GM18907 (cell line): ENCODE results near the gene YY1.
A peak's percentile ranks its signal among the peaks of the same experiment; 100 is the strongest.

Source experiments
- ATAC-seq: cut with Tn5 transposase; IDR thresholded peaks from one replicate; pipeline ENCODE4 v1.9.1; 2021; ENCODE audit warnings: mild to moderate bottlenecking, moderate library complexity; ENCODE audit not compliant: unreplicated experiment

Gene YY1

DNA sequence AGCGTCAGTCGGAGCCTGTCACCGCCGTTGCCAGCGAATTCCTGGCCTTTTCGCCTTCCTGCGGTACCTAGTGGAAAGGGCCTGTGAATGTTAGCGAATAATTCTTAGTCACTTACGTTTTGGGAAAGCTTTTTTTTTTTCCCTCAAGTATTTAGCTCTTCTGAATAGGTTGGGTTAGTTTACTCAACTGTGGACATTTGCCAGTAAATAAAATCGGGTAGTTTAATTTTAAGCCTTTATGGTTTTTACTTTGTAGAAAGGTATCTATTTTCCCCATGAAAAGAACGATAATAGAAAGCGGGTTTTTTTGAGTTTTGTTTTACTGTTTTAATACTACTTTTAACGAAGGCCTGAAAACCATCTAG, 1.7 kb downstream of the YY1 start:
- no peak for ATAC-seq

DNA sequence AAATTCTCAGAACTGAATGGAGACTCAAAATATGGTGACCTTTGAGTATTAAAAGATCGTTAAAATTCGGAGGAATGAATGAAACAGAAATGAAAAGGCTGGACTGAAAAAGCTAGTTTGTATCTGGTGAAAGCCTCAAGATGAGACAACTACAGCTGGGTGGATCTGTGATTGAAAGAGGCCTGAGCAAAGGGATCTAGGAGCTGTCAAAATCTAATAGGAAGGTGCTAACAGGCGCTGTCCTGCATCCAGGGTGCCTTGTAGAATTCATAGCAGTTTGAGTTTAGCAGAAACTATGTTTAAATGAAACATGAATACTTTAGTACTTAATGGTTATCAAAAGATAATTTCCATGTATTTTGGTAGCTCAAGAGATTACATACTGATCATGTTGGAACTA, 2.3 kb downstream of the YY1 start:
- ATAC-seq: no peak

DNA sequence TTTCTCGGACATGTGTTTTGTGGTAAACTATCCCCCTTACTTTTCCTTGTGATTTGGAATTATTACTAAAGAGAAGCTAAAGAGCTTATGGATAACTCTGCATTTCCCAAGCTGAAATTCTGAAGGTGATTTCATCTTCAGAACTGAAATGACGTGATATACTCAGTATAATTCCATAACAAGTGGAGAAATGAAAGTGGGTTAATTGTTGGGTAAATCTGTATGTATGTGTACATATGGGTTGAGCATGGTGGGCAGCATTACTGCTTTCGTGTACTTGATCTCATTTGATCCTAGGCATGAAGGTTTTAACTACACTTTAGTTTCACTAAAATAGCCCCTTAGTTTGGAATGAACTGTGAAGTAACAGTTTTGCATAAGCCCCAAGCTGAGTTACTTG, 4.1 kb downstream of the YY1 start:
- ATAC-seq: no peak

DNA sequence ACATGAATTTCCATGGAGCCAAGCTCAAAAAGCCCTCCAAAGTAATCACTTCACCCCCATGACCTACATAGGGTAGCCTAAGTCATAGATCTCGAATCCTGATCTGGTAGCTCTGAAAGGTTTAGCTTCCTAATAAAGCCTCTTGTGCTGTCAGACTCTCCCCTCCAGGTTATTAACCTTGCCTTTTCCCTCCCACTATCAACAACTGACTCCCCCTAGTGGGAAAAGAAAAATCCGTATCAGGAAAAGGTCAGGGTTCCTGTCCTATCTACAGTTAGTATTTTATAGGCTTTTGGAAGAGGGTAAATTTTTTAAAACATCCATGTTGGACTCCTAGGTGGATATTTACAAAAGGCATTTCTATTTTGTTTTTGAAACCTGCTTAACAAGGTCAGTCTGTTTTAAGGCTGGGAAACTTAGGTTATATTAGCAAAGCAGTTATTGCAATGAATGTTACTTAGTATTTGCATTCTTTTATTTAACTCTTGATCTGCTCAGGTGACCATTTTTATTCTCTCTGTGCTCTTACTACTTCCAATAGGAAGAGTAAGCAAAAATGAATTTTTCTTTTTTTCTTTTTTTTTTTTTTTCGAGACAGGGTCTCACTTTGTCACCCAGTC, 8.0 kb downstream of the YY1 start:
- ATAC-seq: no peak

DNA sequence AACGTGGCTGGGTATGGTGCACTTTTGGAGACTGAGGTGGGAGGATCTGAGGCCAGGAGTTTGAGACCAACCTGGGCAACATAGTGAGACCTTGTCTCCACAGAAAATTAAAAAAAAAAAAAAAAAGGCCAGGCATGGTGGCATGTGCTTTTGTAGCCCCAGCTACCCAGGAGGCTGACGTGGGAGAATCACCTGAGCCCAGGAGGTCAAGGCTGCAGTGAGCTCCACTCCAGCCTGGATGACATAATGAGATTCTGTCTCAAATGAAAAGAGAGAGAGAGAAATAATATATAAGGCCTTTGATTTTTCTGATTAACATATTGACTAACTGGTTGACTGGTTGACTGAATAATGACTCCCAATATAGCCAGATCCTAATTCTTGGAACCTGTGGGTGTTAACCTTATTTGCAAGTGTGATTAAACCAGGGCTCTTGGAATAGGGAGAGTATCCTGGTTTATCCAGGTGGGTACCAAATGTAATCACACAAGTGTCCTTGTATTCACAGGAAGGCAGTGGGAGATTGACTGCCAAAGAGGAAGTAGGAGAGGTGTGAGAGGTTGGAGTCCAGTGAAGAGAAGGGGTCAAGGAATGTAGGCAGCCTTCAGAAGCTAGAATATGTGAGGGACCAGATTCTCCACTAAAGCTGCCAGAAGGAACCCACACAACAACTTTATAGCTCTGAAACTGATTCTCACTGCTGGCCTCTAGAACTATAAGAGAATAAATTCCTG, 12.0 kb downstream of the YY1 start:
- ATAC-seq: no peak

DNA sequence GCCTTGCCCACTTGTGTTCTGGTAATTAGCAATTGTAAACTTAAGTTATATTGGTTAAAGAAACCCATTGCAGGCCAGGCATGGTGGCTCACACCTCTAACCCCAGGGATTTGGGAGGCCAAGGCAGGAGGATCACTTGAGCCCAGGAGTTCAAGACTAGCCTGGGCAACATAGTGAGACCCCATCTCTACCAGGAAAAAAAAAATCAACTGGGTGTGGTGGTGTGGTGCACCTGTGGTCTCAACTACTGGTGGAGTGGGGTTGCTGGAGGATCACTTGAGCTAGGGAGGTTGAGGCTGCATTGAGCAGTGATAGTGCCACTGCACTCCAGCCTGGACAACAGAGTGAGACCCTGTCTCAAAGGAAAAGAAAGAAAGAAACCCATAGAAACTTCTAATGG, 13.7 kb downstream of the YY1 start:
- no peak for ATAC-seq

DNA sequence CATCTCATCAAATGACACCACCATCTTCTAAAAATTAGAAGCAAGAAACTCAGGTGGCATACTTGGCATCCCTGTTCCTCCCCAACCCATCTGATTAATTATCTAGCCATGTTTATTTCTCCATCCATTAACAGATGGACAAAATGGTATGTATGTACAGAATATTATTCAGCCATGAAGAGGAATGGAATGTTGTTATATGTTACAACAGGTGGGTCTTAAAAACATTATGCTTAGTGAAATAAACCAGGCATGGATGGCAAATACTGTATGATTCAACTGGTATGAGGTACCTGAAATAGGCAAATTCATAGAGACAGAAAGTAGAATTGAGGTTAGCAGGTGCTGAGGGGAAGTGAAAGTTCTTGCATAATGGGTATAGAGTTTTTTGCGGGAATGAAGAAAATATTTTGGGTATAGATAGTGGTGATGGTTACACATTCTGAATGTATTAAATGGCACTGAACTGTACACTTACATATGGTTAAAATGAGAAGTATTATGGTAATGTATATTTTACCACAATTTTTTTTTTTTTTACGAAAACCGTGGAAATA, 17.5 kb downstream of the YY1 start:
- ATAC-seq: peak; percentile 66

DNA sequence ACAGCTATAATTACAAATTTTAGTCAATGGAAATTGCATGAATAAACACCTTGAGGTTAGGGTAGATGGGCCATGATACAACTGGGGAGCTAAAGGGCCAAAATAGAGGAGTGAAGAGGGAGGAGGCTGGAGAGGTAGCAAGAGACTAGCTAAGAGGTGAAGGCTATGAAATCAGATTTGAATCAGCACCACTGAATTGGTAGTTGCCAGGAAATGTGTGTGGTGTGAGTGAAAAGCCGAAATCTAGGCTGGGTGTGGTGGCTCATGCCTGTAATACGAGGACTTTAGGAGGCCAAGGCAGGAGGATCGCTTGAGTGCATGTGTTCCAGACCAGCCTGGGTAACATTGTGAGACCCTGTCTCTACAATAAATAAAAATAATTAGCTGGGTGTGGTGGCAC, 22.7 kb downstream of the YY1 start:
- ATAC-seq: no peak

DNA sequence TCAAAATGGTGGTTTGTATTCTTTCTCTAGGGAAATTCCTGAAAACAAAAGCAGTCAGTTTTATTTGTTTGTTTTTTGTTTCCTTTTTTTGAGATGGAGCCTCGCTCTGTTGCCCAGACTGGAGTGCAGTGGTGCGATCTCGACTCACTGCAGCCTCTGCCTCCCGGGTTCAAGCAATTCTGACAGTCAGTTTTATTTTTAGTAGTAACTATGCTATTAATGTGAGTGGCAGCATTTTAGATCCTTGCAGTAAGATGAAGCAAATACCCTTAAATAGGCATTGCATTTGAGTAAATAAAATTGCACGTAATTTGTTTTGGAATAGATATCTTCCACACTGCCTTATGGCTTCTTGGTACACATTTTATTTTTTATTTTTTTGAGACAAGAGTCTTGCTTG, 23.6 kb downstream of the YY1 start:
- ATAC-seq: no peak

DNA sequence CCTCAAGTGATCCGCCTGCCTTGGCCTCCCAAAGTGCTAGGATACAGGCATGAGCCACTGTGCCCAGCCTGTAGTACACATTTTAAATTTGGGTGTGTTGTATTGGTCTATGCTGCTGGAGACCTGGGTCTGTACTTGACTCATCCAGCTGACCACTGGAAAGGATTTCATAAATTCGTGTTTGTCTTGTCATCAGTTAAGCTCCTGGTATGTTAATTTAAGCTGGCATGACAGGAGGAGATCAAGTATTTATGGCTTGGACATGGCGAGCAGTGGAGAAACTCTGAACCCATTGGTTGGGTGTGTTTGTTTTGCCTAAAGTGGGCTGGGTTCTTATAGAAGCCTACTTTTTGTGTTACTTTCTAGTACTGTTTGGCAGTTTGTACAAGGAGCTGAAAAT, 24.2 kb downstream of the YY1 start:
- no peak for ATAC-seq

DNA sequence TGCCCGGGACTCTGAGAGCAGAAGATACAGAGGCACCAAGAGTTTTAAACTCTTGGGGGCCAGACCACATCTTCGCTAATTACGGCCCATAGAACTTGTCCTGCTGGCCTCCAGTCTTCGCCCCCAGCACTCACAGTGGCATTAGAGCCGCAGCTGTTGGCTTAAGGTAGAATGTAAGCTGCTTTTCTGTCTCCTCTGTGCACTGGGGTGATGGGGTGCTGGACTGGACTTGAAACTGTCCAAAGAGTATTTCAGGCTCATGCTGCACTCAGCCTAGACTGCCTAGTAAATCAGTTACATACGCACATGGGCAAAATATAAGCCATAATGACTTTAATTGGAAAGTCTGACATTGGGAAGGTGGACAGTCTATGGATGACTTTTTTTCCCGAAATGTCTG, 29.0 kb downstream of the YY1 start:
- ATAC-seq: no peak

DNA sequence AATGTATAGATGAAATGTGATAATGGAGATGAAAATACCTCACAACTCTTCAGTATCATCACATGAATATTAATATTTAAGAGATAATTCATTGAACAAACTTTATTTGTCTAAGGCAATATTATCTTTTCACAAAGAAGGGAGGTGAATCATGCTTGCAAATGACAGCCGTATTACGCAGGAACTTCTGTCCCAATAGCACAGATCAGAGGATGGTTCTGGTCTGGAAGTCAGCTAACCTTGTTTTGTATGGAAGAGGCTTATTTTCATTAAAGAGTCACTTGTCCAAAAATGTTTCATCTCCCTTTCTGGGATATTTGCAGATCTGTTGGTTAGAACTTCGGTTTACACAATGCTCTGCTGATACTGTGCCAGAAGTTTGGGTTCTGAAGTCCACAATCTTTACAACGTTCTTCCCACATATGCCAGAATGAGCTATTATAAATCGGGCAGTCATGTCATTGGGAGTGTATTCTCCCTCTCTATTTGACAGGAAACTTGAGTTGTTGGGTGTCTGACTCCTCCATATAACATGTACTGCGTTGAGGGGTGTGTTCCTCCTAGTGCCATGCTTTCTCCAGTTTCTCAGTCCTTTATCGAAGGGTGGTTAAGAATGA, 29.8 kb downstream of the YY1 start:
- no peak for ATAC-seq

DNA sequence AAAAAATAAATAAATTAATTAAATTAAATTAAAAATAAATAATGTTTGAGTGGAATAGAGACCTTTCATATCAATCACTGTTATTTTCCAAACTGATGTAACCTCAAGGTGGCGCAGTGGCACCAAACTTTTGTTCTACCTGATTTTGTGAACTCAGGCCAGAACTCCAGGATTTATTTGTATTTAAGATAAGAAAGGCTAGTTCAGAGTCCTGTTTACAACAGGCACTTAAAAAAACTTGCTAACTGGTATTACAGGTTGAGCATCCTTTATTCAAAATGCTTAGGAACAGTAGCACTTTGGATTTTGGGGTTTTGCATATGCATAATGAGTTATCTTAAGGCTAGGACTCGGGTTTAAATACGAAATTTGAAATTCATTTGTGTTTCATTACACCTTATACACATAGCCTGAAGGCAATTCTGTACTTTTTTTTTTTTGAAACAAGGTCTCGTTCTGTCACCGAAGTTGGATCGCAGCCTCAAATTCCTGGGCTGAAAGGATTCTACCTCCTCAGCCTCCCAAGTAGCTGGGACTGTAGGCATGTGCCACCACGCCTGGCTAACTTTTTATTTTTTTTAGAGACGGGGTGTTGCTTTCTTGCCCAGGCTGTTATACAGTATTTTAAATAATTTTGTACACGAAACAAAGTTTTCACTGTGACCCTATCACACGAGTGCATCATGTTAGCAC, 32.4 kb downstream of the YY1 start:
- ATAC-seq: no peak

DNA sequence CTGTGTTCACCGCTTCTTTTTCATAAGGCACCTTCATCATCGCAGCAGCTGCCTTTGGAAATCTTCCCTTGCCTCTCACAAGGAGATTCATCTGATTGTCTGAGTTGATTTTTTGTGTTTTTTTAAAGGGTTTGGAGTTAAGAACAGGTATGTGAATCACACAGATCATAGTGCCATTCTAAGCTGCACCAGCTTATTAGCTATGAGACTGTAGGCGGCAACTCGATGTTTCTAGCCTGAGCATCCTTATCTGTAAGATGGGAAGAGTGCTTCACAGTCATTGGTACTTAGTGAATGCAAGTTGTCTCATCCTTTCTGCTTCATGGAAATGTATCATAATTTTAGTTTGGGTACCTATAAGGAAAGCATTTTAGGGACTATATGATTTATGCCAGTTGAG, 35.3 kb downstream of the YY1 start:
- ATAC-seq: no peak

DNA sequence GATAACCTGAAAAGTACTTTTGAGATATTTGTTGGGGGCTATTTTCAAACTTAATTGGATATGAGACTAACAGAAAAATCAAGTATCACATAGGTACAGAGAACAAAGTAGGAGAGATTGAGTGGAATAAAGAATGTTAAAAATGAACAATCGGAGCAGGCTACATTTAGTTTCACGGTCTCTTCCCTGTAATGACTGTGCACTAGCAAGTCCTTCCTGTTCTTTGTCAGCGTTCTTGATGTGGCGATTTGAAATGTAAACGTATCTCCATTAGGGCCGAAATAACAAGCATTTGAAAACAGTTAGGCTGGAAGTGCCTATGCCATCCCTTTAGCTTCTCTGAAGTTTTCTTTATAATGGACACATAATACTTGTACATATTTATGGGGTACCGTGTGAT, 36.3 kb downstream of the YY1 start:
- ATAC-seq: no peak

DNA sequence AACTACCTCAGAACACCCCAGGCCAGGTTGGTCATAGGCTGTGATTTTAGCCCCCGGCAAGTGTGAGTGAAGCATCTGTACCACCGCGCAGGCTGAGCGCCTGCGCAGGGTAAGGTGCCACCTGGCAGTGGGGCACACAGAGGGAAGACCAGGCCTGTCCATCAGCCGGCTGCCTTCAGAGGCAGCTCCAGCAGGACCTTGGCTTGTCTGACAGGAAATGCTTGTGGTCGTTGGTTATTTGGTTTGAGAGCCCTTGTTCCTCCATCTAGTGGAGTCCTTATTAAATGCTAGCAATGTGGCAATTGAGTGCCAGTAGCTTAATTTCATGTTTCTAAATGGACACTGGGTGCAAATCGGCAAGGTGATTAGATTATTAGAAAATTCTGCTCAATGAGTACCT, 39.8 kb downstream of the YY1 start:
- ATAC-seq: peak; percentile 51

DNA sequence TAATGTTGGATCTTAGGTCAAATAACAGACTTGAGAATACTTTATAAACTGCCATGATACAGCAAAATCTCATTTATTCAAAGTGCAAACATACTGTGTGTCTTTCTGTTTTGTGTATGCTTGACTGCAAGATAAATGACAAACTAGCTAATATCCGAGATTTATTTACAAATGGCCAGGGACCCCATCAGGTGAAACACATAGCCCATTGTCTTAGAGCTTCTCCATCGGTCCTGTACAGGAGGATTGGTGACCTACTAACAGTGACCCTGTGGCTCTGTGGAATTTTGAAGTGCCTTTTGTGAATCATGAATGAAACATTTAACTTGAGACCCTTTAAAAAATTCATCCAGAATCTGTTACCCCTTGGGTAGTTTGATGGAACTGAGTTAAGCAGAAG, 40.2 kb downstream of the YY1 start:
- ATAC-seq: no peak

DNA sequence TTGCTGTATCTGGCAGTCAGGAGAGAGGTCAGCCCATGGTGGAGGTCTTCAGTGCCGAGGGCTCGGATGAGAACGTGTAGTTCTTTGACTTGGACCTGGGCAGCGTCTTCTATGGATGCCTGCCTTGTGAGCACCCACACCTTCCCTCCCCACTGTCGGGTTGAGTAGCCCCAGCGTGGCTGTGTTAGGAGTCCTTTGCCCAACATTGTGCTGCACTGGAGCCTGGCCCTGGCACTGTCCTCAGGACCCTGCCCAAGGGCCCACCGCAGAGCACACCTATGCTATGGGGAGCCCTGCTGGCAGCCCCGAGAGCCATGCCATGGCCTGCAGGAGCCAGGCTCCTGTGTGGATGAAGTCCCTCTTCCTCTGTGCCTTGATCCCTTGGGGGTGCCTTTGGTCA, 40.6 kb downstream of the YY1 start:
- no peak for ATAC-seq

DNA sequence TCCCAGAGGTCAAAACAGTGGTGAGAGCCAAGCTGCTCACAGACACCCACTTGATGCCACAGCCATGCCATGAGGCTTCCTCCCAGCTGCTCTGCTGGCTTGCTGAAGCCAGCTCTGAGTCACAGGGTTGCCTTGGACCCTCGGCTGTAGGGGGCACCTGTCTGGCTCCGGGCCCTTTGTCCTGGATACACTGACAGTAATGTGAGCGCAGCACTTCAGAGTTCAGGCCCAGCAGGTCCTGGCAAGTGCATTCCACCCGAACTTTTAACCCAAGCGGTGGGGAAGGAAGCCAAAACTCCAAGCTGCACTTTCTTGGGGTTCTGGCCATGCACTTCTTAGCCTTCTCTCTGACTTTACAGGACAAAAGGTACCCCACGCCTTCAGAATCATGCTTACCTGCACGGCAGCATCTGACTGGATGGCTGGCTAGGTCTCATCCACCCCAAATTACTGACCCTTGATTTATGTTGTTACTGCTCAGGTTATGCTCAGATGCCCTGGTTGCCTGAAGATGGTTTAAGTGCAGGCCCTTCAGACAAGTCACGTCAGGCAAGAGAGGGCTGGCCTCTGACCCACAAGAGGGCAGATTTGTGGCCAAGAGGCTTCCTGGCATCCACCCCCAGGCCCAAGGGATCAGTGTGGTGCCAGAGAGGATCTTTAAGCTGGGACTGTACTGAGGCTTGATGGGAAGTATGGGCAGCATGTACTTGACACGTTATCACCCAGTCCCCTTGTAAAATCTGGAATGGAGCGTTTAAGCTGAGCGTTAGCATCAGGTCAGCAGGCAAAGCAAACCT, 42.5 kb downstream of the YY1 start:
- ATAC-seq: no peak

DNA sequence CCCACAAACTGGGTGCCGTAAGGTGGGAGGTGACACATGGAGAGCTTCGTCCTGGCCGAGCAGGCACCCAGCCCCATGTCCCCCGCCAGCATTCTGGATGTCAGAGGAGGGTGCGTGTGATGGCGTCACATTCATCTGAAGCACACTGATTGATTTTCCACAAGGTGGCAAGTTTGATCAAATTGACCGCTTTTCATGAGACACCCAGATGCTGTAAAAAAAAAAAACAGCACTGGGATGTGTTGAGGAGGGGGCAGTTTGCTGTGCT, 43.1 kb downstream of the YY1 start:
- no peak for ATAC-seq

DNA sequence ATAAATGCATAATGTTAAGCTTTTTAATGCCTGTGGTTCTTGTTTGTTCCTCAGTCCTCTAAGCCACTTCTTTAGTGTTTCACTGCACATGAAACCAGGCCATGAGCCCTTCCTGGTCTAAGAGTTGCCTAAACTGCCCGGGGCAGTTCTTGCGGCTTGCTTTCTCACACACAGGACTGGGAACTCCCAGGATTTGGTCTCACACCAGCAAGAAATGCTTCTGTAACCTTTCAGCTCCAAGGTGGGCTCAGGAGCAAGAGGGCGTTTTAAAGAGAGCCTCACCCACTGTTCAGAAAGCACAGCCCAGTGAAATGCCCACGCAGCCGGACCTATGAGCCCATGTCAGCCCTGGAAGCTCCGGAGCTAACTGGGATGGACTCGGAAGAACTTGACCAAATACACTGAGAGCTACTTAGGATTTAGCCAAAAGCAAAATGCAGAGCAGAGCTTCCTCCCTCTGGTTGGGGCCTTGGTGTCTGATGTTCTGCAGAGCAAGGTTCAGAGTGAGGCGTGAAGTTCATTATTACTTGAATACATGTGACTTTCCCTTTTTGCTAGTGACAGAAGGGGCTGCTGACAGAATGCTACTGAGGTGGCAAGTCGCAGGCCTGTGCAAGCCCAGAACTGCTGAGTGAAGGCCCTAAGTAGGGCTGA, 43.9 kb downstream of the YY1 start:
- no peak for ATAC-seq
